GM21381 (cell line): ENCODE results near the gene NT5DC1.
A peak's percentile ranks its signal among the peaks of the same experiment; 100 is the strongest.

ENCODE experiments used
- ATAC-seq: cut with Tn5 transposase; IDR thresholded peaks from one replicate; pipeline ENCODE4 v1.9.1; 2021; ENCODE audit warnings: mild to moderate bottlenecking, moderate library complexity; ENCODE audit not compliant: unreplicated experiment

Gene NT5DC1

DNA sequence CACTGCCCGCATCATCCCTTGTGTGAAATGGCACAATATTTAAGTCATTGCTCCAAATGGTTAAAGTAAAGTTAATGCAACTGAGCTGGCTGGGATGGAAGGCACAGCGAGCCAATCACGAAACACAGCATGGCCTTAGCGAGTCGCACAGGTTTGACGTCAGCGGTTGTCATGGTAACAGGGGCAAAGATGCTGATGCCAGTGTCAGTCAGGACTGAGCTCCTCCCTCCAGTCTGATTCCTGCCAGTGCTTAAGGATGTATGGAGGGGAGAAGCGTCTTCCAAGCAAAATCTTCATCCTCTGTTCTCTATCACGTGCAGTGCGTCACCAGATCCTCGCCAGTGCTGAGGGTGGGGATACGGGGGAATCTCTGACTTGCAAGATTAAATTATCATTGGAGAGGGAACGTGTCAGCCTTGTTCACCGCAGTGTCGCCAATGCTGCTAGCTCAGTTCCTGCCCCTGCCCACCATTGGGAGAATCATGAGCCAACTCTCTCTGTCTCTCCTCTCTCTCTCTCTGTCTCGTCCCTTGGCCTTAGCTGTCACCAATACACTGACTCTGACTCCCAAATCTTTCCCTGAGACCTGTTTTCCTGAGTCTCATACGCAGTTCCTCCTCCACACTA lies 128.7 kb downstream of the NT5DC1 start:
- ATAC-seq: no peak

DNA sequence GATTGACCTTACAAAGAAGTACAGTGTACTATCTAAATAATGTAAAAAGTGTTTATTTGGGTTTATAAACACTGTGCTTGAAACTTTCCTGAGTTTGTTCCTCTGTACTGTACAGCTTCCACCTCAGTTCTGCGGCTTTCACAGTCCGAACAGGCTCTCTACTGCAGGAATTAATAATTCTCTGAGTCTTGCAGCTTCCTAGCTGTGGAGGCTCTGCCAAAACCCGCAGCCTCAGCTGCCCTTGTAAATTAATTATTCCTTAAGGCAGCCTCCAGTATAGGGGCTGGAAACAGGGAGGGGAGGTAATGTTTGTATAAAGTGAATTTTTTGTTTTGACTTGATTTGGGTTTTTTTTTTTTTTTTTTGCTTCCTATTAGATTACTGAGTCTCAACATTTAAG lies 134.0 kb downstream of the NT5DC1 start:
- ATAC-seq: no peak

DNA sequence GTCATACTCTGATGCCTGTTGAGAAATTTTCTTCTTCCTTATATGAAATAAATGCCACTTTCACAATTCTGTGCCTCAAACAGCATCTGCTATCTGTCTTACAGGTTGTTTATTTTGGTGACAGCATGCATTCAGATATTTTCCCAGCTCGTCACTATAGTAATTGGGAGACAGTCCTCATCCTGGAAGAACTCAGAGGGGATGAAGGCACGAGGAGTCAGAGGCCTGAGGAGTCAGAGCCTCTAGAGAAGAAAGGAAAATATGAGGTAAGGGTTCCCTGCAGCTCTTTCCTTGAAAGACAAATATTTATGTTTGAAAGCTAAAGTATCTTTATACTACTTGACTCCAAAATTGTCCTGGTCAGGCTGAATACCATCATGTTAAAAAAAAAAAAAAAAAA lies 137.4 kb downstream of the NT5DC1 start:
- ATAC-seq: no peak

DNA sequence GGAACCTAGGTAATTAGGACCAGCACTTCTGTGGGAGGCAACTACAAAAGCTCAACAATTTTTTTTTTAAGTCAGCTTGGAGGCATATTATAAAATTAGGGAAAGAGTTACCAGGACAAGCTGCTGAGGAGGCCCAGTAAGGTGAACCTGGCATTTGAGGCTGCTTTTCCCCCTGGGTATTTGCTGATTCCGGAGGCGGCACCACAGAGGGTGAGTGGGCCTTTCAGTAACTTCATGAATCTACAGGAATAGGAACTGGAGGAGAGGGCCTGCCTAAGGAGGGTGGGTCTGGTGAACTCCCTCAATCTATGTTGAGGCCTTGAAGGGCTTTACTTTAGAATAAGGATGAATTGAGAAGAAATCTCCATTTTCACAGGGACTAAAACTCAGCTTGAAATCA lies 138.6 kb downstream of the NT5DC1 start:
- no peak for ATAC-seq

DNA sequence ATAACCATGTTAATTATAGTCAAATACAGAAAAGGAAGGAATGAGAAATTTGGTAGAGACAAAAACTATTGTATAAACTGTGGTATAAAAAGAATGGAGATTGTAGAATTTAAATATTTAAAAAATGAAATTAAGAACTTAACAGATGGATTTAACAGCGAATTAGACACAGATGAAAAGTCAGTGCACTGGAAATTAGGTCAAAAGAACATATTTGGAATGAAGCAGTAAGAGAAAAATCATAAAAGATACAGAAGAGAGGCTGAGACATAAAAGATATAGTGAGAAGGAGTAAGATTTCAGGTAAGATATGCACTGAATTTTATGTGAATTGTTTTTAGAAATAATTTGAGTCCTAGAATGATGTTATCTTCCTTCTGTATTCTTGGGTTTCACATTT lies 139.2 kb downstream of the NT5DC1 start:
- ATAC-seq: no peak

DNA sequence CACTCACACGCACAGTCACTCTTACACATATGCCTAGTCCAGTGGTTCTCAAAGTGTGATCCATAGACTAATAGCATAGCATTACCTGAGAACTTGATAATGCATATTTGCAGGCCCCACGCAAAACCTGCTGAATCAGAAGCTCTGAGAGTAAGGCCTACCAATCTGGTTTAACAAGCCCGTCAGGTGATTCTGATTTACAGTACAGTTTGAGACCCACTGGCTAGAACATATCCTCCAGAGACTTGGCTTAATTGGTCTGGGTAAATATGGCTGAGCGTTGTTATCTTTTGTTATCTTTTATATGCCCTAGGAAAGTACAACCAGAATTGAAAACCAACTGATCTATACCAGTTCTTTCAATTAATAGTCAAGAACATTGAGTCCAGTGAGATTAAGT lies 143.6 kb downstream of the NT5DC1 start:
- no peak for ATAC-seq

DNA sequence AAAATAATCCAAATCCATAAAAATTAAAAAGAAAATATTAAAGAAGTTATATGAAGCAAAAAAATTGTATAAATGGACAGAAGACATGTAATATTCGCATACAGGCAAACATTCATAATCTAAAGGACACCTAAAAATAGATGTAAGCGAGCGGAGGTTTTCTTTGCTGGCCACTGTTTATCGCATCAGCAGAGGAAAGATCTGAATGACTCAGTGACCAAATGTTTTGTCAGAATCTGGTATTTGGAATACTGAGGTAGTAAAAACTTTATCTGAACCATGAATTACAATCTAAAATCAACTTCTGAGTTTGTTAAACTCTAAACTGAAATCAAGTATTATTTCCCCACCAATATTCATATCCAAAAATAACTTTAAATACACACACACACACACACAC lies 145.4 kb downstream of the NT5DC1 start:
- no peak for ATAC-seq

DNA sequence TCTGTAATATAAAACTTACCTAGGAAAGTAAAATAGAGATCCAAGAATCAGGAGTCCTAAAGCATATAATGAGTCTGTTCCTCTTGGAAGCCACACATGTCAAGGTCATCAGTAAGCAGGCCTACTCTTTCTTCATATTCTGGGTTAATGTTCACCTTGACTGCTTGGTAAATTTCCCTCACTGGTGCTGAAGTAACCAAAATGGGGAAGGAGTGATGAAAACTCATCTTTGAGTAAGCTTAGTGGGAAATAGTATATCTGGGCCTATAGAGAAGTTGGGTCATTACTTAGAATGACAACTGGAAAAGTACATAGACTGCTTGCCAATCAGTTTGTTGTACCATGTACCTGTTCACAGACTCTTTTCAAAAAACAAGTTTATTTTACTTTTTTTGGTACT lies 146.6 kb downstream of the NT5DC1 start:
- no peak for ATAC-seq

DNA sequence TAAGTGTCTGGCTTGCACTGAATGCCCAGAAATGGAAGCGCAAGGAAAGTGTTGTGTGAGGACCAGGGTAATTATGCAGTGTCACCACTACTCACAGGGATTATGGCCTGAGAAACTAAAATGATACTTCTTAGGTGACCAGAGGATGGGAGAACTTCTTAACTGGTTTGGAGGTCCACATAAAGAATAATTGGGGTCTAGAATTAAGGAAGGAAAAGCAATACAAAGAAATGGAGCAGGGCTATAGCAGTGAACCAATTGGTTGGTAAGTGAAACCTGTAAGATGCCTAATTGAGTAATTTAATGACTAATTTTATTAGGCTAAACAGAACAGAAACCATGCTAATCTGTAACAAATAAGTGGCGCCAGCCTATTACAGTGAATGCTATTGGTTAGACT lies 147.9 kb downstream of the NT5DC1 start:
- no peak for ATAC-seq

DNA sequence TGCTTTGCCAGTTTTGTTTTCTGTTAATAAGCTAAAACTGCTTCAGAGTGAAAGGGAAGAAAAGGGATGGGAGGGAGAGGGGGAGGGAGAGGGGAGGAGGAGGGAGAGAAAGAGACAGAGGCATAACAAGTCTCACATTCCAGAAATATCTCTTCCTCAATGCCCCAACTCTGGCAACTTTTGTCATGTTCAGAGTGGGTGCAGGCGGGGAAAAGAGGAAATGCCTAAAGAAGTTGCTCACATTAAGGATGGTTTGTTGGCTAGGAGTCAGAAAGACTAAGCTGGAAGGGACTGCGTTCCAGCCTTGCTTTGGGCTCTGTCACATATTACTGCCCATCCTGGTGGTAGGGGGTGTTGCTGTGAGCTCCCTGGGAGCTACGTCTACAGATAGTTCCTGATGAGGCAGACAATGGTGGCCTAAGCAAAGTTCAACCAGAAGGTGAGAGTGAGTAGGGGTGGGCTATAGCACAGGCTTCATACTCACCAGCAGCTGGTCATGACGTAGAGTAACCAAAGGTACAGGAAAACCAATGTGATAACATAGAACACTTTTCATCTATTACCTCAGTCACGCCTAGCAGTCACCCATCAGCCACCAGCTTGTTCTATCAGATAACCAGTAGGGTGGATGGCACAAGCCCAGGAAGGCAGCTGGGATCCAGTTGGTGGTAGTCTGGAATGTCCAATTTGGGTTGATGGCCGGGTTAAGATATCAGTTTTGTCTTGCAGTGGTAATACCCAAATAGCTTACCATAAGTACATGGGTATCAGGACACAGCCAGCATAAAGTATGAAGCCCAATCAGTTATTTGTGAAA lies 151.1 kb downstream of the NT5DC1 start:
- ATAC-seq: no peak

DNA sequence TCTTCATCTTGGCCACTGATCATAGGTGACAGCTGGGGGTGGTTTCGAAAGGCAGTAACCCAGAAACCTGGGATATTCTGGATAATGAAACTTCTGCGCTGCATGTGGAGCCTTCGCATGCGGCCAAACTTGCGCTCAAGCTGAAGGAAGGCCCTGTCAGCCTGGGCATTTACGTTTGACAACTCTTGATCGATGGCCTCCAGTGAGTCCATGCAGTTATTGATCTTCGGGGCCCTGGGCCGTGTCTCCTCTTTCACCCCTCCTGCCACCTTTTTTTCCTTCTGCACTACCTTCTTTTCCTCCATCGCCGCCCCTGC lies 152.5 kb downstream of the NT5DC1 start:
- no peak for ATAC-seq

DNA sequence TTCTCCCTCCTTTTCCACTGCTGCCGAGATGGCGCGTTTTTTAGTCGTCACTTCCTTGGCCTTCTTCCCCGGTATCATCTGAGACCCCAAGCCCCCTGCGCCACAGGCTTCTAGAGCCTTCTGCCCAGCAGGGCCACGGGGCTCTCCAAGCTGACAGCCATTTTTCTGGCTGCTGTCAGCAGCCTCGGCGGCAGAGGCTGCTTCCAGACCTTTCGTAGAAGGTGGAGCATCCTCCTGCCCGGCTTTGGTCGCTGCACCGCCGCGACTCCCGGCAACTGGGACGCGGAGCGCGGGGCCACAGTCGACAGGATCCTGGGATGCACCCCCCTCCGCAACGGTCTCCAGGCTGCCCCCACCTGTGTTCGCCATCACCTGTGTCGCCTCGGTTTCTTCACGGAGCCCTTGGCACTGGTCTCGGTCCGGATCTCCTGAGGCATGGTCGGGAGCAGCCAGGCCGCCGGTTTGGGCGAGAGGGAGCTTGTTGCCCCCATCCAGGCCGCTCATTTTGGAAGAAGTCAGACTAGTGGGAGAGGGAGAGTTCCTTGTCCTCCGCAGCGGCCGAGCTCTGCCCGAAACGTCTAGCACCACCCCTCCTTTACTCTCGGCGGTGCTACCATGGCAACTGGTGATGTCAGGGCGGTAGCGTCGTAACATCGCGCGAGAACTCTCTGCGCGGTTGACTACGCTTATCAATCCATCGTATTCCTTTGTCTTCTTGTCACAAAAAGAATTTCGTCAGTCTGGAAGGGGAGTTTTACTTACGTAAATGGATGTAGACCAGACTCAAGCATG lies 153.0 kb downstream of the NT5DC1 start, which contains the start of gene TSPYL4:
Gene TSPYL4, minus strand, starts transcription at position 571 of the 792 bp plus-strand sequence. Its CDS starts 67 bp downstream, at position 504.
- peak; percentile 99 for ATAC-seq

DNA sequence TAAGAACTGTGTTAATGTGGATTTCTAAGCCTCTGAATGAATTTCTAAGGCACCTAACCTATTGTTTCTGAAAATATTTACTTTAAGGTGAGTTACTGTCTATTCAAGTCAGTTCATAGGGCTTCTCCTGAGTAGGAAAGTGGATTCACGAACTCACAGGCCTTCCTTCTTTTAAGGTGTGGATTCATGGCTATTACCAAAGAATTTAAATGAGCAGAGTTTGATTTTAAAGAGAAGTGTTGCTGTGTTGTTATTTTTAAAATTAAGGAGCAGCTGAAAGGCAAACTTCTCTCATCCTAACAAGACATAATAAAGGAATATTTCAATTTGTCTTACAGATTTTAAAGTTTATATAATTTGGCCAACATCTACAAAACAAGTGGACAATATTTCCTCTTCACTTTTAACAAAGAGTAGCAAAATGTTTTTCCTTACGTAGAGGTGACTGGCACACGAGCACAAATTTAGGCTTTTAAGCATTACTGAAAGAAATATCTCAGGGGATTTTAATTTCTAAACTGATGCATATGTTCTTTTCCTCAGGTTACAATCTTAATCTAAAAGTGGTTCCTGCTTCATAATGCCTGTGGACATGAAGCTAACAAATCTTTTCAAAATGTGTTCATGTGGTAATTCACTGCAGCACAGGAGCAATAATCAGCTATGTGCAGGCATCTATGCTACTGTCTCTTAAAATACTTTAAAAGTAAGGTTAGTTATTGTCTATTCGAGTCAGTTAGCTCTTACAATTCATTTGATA lies 153.8 kb downstream of the NT5DC1 start:
- peak; percentile 27 for ATAC-seq

DNA sequence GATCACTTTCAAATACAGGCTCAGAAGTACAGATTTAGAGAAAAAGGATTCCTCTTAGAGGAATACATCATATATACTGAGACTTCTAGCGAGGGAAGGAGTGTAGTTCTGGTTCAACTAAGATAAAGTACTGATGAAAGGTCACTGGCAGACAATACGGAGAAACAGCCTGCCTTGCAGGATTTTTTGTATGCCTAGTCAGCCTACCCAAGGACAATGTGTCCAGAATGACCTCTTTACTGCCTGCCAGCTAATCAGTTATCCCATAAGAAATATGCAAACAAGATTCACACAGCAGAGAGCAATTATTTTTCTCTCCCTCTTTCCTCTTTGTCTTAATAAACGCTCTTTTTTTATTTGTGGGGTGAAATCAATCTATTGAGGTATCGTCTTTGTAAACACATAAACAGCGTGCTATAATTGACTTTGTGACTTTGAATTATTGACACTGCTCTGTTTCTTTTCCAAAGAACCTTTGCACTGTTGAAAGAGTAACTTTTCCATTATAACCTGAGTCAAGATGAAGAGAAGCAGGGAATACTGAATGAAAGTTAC lies 154.7 kb downstream of the NT5DC1 start:
- no peak for ATAC-seq

DNA sequence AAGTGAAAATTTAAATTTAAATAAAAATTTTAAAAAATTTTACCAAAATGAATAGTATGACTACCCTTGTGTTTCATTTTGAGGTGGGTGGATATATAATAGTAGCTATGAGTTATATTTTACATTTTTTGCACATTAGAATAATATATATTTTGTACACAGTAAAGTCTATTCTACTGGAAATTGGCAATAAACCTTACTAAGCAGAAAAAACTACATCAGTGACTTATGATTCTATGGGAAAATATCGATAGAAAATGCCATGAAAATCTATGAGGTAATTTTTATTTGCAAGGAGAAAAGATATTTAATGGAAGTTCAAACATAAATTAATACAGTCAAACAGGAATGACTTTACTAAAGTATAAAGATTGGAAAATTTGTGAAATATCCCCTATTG lies 156.0 kb downstream of the NT5DC1 start:
- no peak for ATAC-seq

DNA sequence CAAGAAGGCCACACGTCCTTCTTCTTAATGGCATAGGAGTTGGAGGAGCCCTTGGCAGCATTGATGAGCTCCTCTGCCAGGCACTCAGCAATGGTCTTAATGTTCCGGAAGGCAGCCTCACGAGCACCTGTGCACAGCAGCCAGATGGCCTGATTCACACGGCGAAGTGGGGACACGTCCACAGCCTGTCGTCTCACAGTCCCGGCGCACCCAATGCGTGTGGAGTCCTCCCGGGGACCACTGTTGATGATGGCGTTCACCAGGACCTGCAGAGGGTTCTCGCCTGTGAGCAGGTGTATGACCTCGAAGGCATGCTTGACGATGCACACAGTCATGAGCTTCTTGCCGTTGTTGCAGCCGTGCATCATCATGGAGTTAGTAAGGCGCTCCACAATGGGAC lies 157.9 kb downstream of the NT5DC1 start:
- ATAC-seq: no peak

DNA sequence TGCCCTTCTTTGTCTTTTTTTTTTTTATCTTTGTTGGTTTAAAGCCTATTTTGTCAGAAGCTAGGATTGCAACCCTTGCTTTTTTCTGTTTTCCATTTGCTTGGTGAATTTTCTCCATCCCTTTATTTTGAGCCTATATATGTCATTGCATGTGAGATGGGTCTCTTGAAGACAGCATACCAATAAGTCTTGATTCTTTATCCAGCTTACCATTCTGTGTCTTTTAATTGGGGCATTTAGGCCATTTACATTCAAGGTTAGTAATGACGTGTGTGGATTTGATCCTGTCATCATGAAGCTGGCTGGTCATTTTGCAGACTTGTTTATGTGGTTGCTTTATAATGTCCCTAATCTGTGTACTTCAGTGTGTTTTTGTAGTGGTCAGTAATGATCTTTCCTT lies 162.7 kb downstream of the NT5DC1 start:
- ATAC-seq: no peak

DNA sequence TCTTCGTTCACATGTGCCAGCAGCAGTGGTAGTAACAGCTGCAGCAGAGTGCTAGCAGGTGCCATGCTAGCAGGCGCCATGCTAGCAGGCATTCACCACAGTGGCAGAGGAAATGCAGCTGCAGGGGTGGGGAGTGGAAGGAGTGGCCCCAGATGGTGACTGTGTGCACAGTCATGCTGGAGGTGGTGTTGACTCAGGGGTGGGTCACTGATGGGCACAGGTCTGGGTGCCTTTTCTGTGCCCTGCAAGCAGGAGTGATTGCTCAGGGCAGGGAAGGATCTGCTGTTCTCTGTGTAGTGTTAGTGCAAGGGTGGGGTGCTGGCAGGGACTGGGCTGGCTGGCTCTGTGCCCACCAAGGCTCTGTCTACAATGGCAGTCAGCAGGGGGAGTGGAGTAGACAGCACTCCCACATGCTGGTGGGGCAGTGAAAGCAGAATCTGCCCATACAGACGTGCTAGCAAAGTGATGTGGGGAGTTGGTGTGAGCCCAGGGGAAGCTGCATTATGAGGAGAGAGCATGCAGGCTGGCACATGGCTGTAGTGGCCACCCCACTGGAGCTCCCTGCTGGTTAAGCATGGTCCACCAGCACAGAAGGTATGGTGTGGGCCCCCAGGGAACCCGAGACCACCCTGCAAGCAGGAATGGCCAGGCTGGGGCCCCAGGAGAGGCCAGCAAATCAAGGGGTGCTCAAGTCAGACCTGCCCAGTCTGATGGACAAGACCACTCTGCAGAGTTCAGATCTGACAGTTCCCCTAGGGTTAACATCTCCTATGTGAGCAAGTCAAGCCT lies 164.6 kb downstream of the NT5DC1 start:
- ATAC-seq: no peak

DNA sequence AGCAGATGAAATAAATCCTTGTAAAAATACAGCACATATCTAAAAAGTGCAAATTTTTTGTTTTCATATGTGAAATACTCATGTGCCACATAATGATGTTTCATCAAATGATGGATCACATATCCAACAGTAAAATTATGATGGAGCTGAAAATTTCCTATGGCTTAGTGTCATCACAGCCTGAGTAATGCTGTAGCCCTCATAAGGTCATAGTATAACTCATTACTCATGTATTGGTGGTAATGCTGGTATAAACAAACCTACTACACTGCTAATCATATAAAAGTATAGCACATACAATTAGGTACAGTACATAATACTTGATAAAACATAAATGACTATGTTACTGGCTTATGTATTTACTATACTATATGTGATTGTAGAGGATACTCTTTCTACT lies 166.2 kb downstream of the NT5DC1 start:
- ATAC-seq: no peak
